HTR-8/SVneo (cell line): ENCODE results near the gene AGXT2.
"Not testable (repeated sequence)": the region's sequence is repeated elsewhere in the genome, so short reads cannot be mapped to it uniquely, and the experiment has no call there.

Experiments used
- DNase-seq: peaks from one replicate; pipeline ENCODE4 v3.0.0; 2011; ENCODE audit warnings: low spot score, mixed read lengths; ENCODE audit not compliant: insufficient read length
- FAIRE-seq: peaks from 2 replicates; lab custom pipeline; 2011; peaks lifted over from hg19 to GRCh38; lab: Jason Lieb, UNC

AGXT2 gene

DNA sequence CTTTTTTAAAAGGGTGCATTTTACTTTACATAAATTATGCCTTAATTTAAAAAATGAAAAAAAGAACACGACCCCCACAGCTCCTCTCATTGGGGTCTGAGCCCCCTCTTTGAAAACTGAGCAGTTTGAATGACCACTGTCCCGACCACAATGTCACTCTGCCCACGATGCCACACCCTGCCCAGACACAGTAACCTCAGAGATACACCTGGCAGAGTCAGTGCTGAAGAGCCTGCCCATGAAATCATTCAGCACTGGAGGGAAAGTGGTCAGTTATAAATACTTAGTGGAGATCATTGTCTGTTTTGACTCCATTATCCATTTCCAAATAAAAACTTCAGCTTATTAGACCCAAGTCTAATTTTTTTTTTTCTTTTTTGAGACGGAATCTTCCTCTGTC lies 69.1 kb downstream of the AGXT2 start:
- FAIRE-seq: no peak
- DNase-seq: no peak

DNA sequence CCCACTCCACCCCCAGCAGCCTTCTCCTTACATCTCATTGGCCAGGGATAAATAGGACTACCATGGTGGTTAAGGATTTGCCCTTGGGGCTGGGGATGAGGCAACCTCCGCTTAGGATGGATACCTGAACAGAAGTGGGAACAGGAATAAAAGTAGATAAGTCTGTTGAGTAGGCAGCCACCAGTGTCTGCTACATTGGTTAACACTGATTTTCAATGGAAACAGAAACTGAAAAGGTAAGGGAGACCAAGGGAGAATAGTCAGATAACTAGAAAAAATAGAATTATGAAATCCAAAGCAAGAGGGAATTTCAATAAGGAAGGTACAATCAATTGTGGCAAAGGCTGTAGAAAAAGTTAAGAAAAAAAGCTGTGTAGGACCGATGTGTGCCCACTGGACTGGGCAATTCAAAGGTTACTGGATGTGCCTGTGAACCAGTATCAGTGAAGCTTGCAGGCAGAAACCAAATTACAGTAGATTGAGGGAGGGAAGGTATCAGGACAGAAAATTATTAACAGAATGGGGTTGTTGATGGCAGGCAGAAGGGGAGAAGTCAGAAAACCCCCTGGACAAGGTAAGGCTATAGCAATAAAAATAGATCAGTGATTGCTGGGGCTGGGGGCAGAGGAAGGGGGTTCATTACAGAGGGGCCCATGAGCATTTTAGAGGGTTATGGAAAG lies 69.7 kb downstream of the AGXT2 start:
- no peak for DNase-seq

DNA sequence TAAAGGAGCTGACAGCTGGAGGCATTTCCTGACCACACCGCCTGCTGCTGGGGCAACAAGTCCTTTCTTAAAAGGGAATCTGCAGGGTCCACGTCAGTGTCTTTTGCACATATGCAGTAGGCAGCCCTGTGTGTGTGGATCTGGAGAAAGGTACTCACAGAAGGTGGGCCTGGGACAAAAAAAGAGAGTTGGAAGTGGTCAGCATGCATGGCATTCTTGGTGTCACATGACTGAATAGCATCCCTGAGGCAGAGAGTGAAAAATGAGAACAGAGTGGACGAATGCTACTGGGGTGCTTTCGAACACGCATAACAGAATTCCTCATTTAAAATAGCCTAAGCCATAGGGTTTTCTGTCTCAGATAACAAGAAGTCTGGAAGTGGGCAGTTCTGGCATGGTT lies 71.4 kb downstream of the AGXT2 start:
- DNase-seq (no peak), FAIRE-seq (peak; percentile 33)

More for the DNA sequence above, 69.7 kb downstream of the AGXT2 start:
- FAIRE-seq: no peak

DNA sequence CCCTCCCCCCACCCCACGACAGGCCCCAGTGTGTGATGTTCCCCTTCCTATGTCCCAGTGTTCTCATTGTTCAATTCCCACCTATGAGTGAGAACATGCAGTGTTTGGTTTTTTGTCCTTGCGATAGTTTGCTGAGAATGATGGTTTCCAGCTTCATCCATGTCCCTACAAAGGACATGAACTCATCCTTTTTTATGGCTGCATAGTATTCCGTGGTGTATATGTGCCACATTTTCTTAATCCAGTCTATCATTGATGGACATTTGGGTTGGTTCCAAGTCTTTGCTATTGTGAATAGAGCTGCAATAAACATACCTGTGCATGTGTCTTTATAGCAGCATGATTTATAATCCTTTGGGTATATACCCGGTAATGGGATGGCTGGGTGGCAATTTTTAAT lies 76.1 kb downstream of the AGXT2 start:
- DNase-seq, FAIRE-seq: not testable (repeated sequence)

DNA sequence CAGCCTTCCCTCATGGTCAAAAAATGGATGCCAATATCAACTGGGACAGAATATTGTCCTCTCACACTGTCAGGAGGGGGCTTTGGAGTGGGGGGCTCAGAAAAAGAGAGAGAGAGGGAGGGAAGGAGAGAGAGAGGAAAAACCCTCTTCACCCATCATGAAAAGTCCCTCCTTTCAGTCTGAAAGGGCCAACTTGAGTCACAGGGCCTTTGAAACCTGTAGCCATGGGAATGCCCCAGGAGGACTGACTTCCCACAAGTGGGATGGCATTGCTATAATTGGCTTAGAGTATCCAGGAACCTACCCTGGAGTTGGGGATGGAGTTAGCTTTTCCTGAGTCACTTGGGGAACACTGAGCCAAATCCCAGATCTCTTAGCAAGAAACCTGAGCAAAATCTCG lies 77.2 kb downstream of the AGXT2 start:
- FAIRE-seq: no peak
- DNase-seq: no peak

DNA sequence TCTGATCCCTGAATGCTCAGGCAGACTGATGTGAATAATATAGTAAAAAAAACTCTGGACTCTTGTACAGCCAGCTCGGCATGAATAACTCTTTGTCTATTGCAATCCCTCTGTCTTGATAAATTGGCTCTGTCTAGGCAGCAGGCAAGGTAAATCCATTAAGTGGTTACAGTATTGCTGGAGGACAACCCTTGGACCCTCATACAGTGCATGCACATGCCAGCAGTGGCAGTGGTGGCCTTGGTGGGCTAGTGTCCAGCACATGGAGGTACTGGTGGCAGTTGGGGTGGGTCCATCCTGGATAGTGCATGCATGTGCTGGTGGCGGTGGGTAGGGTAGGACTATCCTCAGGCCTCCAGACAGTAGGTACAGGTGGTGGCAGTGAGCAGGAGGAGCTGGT lies 79.5 kb downstream of the AGXT2 start:
- no peak for DNase-seq
- peak; percentile 68 for FAIRE-seq

DNA sequence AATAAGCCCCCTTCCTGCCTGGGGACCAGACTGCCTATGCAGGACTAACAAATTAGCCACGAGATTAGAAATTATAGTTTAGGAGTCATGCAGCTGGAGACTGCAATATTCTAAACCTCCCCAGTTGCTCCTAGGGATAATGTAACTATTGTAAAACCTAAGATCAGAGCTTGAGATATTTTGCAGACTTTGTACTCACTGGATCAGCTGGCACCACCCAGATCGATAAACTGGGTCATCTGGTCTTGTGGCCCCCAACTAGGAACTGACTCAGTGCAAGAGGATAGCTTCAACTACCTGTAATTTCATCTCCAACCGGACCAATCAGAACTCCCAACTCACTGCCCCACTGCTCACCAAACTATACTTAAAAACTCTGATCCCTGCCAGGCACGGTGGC lies 80.2 kb downstream of the AGXT2 start:
- no peak for FAIRE-seq

DNA sequence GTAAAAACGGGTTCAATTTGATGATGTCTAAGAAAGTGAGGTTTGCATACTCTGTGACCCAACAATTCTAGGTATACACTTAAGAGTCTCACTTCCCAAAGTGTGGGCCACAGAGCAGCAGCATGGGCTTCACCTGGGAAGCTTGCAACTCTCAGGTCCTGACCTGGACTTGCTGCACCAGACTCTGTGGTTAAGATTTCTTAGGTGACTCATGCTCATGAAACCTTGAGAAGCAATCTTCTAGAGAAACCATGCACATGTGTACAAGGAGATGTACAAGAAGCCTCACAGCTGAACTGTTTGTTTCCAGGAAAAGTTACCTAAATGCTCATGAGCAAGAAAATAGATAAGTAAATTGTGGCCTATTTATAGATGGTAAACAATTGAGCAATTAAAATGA lies 88.4 kb downstream of the AGXT2 start:
- peak; percentile 28 for FAIRE-seq
- peak; percentile 44 for DNase-seq

More for the DNA sequence above, 80.2 kb downstream of the AGXT2 start:
- no peak for DNase-seq

DNA sequence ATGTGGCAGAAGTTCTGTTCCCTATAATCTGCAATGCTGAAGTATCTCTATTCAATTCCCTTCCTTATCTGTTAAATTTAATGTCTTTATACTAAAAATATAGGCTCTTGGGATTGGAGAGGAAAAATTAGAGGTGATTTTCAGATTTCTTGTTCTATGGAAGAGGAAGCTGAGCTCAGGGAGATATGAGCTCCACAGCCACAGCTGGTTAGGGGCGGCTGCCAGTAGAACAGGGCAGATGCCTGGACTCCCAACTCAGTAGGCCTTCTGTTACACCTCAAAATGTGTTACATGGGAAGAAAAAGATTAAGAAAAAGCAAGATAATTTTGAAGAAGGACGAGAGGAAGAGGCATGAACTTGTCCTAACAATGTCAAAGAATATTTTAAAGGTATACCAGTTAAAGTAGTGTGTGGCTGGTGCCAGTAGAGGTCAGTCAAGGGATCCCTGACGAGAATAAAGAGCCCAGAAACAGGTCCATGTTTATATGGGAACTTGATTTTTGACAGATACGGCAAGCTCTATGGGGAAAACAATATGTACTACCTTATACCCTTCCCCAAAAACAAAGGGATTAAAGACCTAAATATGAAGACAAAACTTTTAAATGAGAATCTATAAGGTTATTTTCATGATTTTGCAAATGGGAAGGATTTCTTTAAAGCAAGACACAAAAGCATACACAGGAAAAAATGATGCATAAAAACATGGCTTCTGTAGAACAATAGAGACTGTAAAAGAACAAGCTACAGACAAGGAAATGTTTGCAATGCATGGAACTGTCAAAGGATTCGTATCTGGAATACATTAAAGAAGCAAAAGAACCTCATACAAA lies 89.7 kb downstream of the AGXT2 start:
- peak; percentile 67 for DNase-seq
- FAIRE-seq: no peak

DNA sequence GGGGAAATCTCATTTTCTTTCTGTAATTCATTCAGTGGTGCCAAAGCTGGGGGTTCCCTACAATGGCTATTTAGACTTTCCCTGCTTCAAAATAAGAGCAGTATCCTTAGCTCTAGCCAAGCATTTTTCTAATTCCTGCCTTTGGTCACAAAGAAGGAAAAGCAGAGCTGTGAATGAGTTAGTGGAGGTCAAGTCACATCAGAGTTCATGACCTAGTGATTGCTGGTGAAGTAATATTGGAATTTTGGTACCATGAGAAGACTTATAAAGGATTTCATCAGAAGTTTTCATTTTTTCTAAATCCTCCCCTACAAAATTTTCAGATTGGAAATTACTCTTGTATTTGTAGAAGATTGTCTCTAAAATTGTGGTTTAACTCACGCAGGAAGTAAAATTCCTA lies 90.4 kb downstream of the AGXT2 start:
- DNase-seq (no peak), FAIRE-seq (no peak)
